Epithelial cell of proximal tubule (primary cell): Measurements from ENCODE around the gene DIPK1B. TPM values are rescaled to one million over a fixed set of nuclear protein-coding genes. Genes with fewer than 3 reads are reported as not detected.
A peak's percentile ranks its signal among the peaks of the same experiment; 100 is the strongest.

Experiments
- DNase-seq: peaks from one replicate; pipeline ENCODE4 v3.0.0-alpha.2; 2011; ENCODE audit warnings: low read depth
- H3K4me3 ChIP-seq: 2 replicates; pipeline ENCODE4 v1.5.1; 2011; ENCODE audit warnings: low read depth, mild to moderate bottlenecking, low read length
- total RNA-seq: library from RNA; depleted of rRNA; stranded (reverse); fragments of >200 nt; gene quantifications from 2 replicates; pipeline ENCODE4 v1.2.3, GENCODE V29; 2015
- TF ChIP-seq, protein P1 (sequence below): conservative IDR thresholded peaks from 2 replicates; pipeline ENCODE4 v1.5.1; 2012; ENCODE audit warnings: low read depth, mild to moderate bottlenecking, low read length

Gene DIPK1B
- total RNA-seq: 11.4 and 20.3 TPM in 2 replicates

GRCh38 chr9:136711751-136712689, at the start of gene DIPK1B:
TSS of gene DIPK1B (plus strand) at chr9:136712572. CDS start at chr9:136712666, 94 bp downstream.
- TF ChIP-seq, protein P1, sequence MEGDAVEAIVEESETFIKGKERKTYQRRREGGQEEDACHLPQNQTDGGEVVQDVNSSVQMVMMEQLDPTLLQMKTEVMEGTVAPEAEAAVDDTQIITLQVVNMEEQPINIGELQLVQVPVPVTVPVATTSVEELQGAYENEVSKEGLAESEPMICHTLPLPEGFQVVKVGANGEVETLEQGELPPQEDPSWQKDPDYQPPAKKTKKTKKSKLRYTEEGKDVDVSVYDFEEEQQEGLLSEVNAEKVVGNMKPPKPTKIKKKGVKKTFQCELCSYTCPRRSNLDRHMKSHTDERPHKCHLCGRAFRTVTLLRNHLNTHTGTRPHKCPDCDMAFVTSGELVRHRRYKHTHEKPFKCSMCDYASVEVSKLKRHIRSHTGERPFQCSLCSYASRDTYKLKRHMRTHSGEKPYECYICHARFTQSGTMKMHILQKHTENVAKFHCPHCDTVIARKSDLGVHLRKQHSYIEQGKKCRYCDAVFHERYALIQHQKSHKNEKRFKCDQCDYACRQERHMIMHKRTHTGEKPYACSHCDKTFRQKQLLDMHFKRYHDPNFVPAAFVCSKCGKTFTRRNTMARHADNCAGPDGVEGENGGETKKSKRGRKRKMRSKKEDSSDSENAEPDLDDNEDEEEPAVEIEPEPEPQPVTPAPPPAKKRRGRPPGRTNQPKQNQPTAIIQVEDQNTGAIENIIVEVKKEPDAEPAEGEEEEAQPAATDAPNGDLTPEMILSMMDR: no peak
- H3K4me3 ChIP-seq: peak within 1 kb of the TSS; percentile 38
- no peak for DNase-seq

- no peak within 1 kb of the TSS for H3K4me3 ChIP-seq
- DNase-seq: no peak
- TF ChIP-seq, protein P1: no peak
Observed at GRCh38 chr9:136662656-136663581, 49.5 kb upstream of the DIPK1B start, which contains the start of gene EGFL7. TSS of gene EGFL7 (plus strand) at chr9:136662916. CDS start at chr9:136668283, 5,367 bp downstream.

DNA sequence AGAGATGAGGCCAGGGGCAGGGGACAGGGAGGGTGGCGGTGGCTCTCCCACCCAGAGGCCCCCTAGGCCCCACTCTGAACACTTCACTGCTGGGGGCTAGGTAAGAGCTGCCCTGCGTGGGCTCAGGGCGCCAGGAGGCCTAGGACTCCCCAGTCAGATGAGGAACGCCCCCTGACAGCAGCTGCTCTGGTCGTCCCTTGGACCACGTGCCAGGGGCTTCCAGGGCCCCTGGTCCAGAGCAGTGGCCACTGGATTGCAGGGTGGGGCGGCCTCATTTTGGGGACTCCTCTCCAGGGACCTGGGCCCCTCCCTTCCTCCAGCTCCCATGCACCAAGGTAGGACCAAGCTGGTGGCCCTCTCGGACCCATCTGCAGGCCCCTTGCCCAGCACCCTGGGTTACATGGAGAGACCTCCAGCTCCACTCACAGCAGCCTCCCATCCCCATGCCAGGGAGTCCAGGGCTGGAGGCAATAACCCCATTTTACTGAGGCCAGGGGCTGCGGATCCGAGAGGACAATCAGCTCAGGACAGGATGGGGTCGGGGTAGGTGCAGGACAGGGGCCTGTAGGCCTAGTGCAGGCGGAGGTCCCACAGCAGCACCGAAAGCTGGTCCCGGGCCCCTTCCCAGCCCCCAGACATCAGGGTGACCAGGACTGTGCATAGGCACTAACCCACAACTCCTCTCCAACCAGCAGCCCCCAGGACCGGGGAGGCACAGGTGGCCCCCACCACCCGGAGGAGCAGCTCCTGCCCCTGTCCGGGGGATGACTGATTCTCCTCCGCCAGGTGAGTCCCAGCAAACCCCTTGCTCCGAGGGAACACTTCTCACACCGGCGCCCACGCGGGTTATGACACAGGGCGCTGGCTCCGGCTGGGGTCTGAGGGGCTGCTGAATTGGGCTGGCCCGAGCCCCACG, 48.1 kb upstream of the DIPK1B start:
- TF ChIP-seq, protein P1: no peak
- H3K4me3 ChIP-seq: no peak overlapping the region
- no peak for DNase-seq

- TF ChIP-seq, protein P1: no peak
- H3K4me3 ChIP-seq: peak overlapping the region; percentile 26
- no peak for DNase-seq
Observed at GRCh38 chr9:136665111-136665703, 47.2 kb upstream of the DIPK1B start.

GRCh38 chr9:136665704-136666371, 46.5 kb upstream of the DIPK1B start:
- TF ChIP-seq, protein P1: no peak
- no peak for DNase-seq
- peak overlapping the region; percentile 6 for H3K4me3 ChIP-seq
